Suprapubic skin (tissue), 4 donors: Measurements from ENCODE around the gene CHRNA4. TPM values are rescaled to one million over a fixed set of nuclear protein-coding genes. Genes with fewer than 3 reads are reported as not detected.

Experiments
- DNase-seq, 2 donors: peaks; one replicate each; pipeline ENCODE4 v3.0.0-alpha.2; 2019; ENCODE audit warnings: low spot score in 2 of 2
- H3K27ac ChIP-seq: fragments of 200-600 bp; sonication (generic); one replicate; pipeline ENCODE4 v1.5.1; 2019
- H3K27me3 ChIP-seq: fragments of 200-600 bp; sonication (generic); one replicate; pipeline ENCODE4 v1.5.1; 2019
- H3K36me3 ChIP-seq: fragments of 200-600 bp; sonication (generic); one replicate; pipeline ENCODE4 v1.5.1; 2019
- H3K4me1 ChIP-seq: fragments of 200-600 bp; sonication (generic); one replicate; pipeline ENCODE4 v1.5.1; 2019
- H3K4me3 ChIP-seq: fragments of 200-600 bp; sonication (generic); one replicate; pipeline ENCODE4 v1.5.1; 2019; ENCODE audit warnings: mild to moderate bottlenecking
- H3K9me3 ChIP-seq: fragments of 200-600 bp; sonication (generic); one replicate; pipeline ENCODE4 v1.5.1; 2019
- CTCF ChIP-seq, 2 donors: fragments of 200-600 bp in 1 of 2; fragments of 450-650 bp in 1 of 2; sonication (generic) in 1 of 2; IDR thresholded peaks; one replicate each; pipeline ENCODE4 v1.5.1; 2016 to 2019; ENCODE audit warnings: antibody characterized with exemption in 2 of 2, mild to moderate bottlenecking in 1 of 2, moderate library complexity in 1 of 2
- EP300 ChIP-seq: sonication (generic); formaldehyde crosslinking; IDR thresholded peaks from one replicate; pipeline ENCODE4 v1.6.1; 2017; ENCODE audit warnings: antibody characterized with exemption
- POLR2A ChIP-seq, 2 donors: fragments of 450-650 bp; IDR thresholded peaks; one replicate each; pipeline ENCODE4 v1.6.1; 2017; ENCODE audit warnings: antibody characterized with exemption in 2 of 2, mild to moderate bottlenecking in 2 of 2, moderate library complexity in 2 of 2
- POLR2AphosphoS5 ChIP-seq, 3 donors: sonication (generic); formaldehyde crosslinking; IDR thresholded peaks; one replicate each; pipeline ENCODE4 v1.6.1; 2017; ENCODE audit warnings: antibody characterized with exemption in 3 of 3
- WGBS: methylation state at CpG from one replicate; pipeline ENCODE4 v1.1.5; 2018; 5-methylcytosine and 5-hydroxymethylcytosine counted together
- total RNA-seq, 4 donors: library from RNA; depleted of rRNA; stranded (reverse); fragments of >200 nt; gene quantifications; one replicate each; pipeline ENCODE4 v1.1.0, GENCODE V29; 2016

Gene CHRNA4
- total RNA-seq, 4 donors from 2014 or later: not detected

- no peaks in the 10 kb centered on the region for H3K9me3 ChIP-seq
- WGBS: 80% methylated on average over 8 of the region's 20 CpGs
- TF ChIP-seq POLR2AphosphoS5 (IDR thresholded peaks at IDR 0.05) (no peak), POLR2A (IDR thresholded peaks at IDR 0.05) (no peak), EP300 (no peak), CTCF (IDR thresholded peaks at IDR 0.05) (no peak)
- peaks cover 10% of the 10 kb centered on the region for H3K4me1 ChIP-seq
- H3K36me3 ChIP-seq: no peaks in the 10 kb centered on the region
- no peak overlapping the region for H3K4me3 ChIP-seq
- H3K27ac ChIP-seq: no peak overlapping the region
- no peak for DNase-seq
- peaks cover 48% of the 10 kb centered on the region for H3K27me3 ChIP-seq
These were observed 33.0 kb downstream of the CHRNA4 start for GRCh38 chr20:63328026-63328700.

DNA sequence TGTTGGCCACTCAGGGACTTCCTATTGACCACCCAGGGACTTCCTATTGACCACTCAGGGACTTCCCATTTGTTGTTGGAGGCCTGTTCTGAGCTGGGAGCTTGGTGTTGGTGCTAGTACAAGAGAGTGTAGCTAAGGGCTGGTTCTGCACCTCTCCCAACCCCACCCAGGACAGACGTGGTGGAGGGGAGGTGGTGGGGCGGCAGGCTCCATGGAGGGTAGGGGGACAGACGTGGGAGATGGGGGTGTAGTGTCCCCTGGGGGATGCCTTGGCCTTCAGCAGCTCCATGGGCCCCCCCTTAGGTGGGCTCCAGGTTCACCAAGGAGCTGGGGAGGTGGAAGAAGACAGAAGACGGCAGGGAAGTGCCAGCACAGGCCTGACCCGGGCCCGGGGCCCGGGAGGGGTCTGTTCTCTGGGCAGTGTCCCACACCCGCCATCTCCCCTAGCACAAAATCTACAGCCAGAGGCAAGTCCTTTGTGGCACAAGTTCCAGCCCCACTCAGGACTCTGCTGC, 33.9 kb downstream of the CHRNA4 start:
- Histone ChIP-seq H3K27me3 (peaks cover 46% of the 10 kb centered on the region), H3K27ac (no peak overlapping the region), H3K4me1 (peaks cover 6% of the 10 kb centered on the region), H3K36me3 (no peaks in the 10 kb centered on the region), H3K4me3 (no peak overlapping the region), H3K9me3 (no peaks in the 10 kb centered on the region)
- DNase-seq: no peak
- TF ChIP-seq EP300: no peak
- no peak for TF ChIP-seq POLR2AphosphoS5 (IDR thresholded peaks at IDR 0.05)
- TF ChIP-seq POLR2A (IDR thresholded peaks at IDR 0.05): no peak
- TF ChIP-seq CTCF (IDR thresholded peaks at IDR 0.05): no peak
- 74% methylated on average over 4 of the region's 8 CpGs for WGBS

- Histone ChIP-seq H3K27me3 (peaks cover 50% of the 10 kb centered on the region), H3K4me3 (no peak overlapping the region), H3K36me3 (no peaks in the 10 kb centered on the region), H3K27ac (no peak overlapping the region), H3K4me1 (peaks cover 6% of the 10 kb centered on the region), H3K9me3 (no peaks in the 10 kb centered on the region)
- no peak for DNase-seq
- TF ChIP-seq POLR2AphosphoS5 (IDR thresholded peaks at IDR 0.05) (no peak), CTCF (IDR thresholded peaks at IDR 0.05) (no peak), POLR2A (IDR thresholded peaks at IDR 0.05) (no peak), EP300 (no peak)
- WGBS: 72% methylated on average over 9 of the region's 15 CpGs
These were observed 34.6 kb downstream of the CHRNA4 start for GRCh38 chr20:63326314-63327230.

DNA sequence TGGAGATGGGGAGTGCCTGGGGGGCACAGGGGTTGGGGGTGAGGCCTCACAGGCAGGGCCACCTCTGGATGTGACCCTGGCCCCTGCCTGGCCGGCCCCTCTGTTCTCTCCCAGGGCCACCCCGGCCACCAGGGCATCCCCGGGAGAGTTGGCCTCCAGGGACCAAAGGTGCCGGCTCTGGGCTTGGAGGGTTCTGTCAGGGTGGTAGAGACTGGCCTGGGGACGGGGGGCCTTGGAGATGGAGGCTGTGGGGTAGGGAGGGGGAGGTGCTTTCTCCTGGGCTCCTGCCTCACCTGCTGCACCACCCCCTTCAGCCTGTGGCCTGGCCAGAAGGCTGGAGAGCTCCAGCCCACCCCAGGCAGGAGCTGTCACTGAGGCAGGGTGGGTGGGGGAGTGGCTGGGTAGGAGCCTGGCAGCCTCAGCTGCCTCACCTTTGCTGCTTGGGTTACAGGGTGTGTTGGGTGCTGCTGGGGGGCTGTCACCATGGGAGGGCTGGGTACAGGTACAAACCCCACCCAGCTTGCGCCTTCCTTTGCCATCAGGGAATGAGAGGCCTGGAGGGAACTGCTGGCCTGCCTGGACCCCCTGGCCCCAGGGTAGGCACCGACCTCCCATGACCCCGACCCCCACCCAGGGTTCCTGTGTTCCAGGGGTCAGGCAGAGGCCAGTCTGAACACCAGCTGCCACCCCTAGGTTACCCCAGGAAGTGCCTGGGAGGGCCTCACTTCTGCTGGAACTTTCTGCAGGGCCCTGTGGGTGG, 35.4 kb downstream of the CHRNA4 start:
- WGBS: 82% methylated on average over 2 of the region's 8 CpGs
- Histone ChIP-seq H3K9me3 (no peaks in the 10 kb centered on the region), H3K36me3 (no peaks in the 10 kb centered on the region), H3K27ac (no peak overlapping the region), H3K4me1 (peaks cover 3% of the 10 kb centered on the region), H3K4me3 (no peak overlapping the region), H3K27me3 (peaks cover 55% of the 10 kb centered on the region)
- no peak for TF ChIP-seq CTCF (IDR thresholded peaks at IDR 0.05)
- TF ChIP-seq EP300: no peak
- no peak for TF ChIP-seq POLR2A (IDR thresholded peaks at IDR 0.05)
- DNase-seq: no peak
